ENCODE measurements around the gene ASPA. TPM values are rescaled to one million over a fixed set of nuclear protein-coding genes. Genes with fewer than 3 reads are reported as not detected.
"Not testable (repeated sequence)": the region's sequence is repeated elsewhere in the genome, so short reads cannot be mapped to it uniquely, and the experiment has no call there.

The ASPA gene
- total and polyA plus RNA-seq, 2 donors (not counting 1 experiment from before 2014, with no cell fraction given), result 1.3 to 5.4 TPM

DNA sequence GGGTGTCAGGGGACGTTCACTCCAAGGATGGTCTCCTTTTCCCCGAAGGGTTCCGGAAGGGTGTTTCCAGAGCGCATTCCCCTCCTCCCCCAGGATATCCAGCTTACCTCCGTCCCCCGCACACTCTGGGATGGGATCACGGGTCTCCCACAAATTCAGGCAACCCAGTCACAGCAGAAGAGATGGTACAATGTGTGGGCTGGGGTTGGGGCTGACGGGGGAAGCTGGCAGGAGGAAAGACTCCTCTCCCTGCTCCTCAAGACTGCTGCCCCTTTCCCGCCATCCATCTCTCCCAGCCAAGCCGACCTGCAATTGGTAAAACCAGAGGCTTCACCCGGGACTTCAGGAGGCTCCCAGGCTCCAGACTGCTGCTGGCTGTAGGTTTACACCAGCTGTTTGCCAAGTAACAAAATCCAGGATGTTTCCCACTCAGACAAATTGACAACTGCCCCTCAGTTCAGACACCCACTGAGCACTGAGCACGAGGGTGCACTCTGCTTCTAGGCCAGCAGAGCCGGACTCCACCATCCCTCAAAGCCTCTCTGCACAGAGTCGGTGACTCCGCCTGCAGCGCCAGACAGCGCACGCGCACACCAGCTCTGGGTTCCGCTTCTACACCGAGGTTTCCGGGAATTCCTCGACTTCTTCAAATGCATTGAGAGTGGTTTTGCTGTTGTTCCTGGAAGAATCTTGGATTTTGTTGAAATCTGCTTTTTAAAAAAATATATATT, 37.7 kb downstream of the ASPA start:
- DNase-seq (ENCODE audit: low read depth in 2 of 2), result peak in 1 of 2 donors; percentile 7
- Histone ChIP-seq H3K4me2 (ENCODE audit: extremely low read depth, insufficient read depth, low read length) (peak overlapping the region; percentile 59), H3K36me3 (ENCODE audit: control insufficient read depth, insufficient read depth, low read length) (no peaks in the 10 kb centered on the region), H3K9me3 (ENCODE audit: control insufficient read depth, insufficient read depth, low read depth, low read length) (no peaks in the 10 kb centered on the region), H3K79me2 (ENCODE audit: control insufficient read depth, insufficient read depth, low read length) (no peaks in the 10 kb centered on the region), H4K20me1 (ENCODE audit: control insufficient read depth, extremely low read depth, insufficient read depth, low read length) (no peaks in the 10 kb centered on the region), H3K27ac (ENCODE audit: insufficient read depth, low read length) (no peak overlapping the region), H3K4me3 (replicated peaks in 1 of 4; ENCODE audit: control extremely low read depth in 1 of 4, insufficient read depth in 1 of 4, low read depth in 3 of 4, low read length in 4 of 4) (peak overlapping the region in 2 of 4 experiments; percentile 7 to 12), H3K27me3 (ENCODE audit: control insufficient read depth, insufficient read depth, low read length) (no peaks in the 10 kb centered on the region), H3K4me1 (ENCODE audit: control insufficient read depth, extremely low read depth, insufficient read depth, low read length) (peaks cover 2% of the 10 kb centered on the region), H2AFZ (ENCODE audit: low read length) (peak overlapping the region; percentile 19), H3K9ac (ENCODE audit: insufficient read depth, low read length) (no peak overlapping the region)
- TF ChIP-seq, protein P1, sequence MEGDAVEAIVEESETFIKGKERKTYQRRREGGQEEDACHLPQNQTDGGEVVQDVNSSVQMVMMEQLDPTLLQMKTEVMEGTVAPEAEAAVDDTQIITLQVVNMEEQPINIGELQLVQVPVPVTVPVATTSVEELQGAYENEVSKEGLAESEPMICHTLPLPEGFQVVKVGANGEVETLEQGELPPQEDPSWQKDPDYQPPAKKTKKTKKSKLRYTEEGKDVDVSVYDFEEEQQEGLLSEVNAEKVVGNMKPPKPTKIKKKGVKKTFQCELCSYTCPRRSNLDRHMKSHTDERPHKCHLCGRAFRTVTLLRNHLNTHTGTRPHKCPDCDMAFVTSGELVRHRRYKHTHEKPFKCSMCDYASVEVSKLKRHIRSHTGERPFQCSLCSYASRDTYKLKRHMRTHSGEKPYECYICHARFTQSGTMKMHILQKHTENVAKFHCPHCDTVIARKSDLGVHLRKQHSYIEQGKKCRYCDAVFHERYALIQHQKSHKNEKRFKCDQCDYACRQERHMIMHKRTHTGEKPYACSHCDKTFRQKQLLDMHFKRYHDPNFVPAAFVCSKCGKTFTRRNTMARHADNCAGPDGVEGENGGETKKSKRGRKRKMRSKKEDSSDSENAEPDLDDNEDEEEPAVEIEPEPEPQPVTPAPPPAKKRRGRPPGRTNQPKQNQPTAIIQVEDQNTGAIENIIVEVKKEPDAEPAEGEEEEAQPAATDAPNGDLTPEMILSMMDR (conservative IDR thresholded peaks at IDR 0.05 in 1 of 2, IDR thresholded peaks at IDR 0.05 in 1 of 2; ENCODE audit: low read depth in 1 of 2, low read length in 2 of 2), result no peak
- TF ChIP-seq EZH2 (IDR thresholded peaks at IDR 0.05; ENCODE audit: low read length, missing control alignments), result no peak

DNA sequence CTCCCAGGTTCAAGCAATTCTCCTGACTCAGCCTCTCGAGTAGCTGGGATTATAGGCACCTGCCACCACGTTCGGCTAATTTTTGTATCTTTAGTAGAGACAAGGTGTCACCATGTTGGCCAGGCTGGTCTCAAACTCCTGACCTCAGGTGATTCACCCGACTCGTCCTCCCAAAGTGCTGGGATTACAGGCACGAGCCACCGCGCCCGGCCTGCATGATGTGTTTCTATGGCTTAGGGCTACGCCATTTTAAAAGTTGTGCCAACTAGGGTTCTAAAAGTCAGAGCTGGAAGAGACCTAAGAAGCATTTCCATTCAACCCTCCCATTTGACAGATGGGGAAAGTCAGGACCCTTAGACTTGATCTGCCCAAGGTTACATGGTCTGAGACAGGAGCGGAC, 38.4 kb downstream of the ASPA start:
- H3K4me1 ChIP-seq (ENCODE audit: control insufficient read depth, extremely low read depth, insufficient read depth, low read length); H3K36me3 ChIP-seq (ENCODE audit: control insufficient read depth, insufficient read depth, low read length); H3K27ac ChIP-seq (ENCODE audit: insufficient read depth, low read length); H3K9ac ChIP-seq (ENCODE audit: insufficient read depth, low read length); H4K20me1 ChIP-seq (ENCODE audit: control insufficient read depth, extremely low read depth, insufficient read depth, low read length); H3K27me3 ChIP-seq (ENCODE audit: control insufficient read depth, insufficient read depth, low read length); H3K4me3 ChIP-seq (replicated peaks in 1 of 4; ENCODE audit: control extremely low read depth in 1 of 4, insufficient read depth in 1 of 4, low read depth in 3 of 4, low read length in 4 of 4); H3K4me2 ChIP-seq (ENCODE audit: extremely low read depth, insufficient read depth, low read length); H2AFZ ChIP-seq (ENCODE audit: low read length); DNase-seq (ENCODE audit: low read depth in 2 of 2); H3K9me3 ChIP-seq (ENCODE audit: control insufficient read depth, insufficient read depth, low read depth, low read length); H3K79me2 ChIP-seq (ENCODE audit: control insufficient read depth, insufficient read depth, low read length): not testable (repeated sequence)

DNA sequence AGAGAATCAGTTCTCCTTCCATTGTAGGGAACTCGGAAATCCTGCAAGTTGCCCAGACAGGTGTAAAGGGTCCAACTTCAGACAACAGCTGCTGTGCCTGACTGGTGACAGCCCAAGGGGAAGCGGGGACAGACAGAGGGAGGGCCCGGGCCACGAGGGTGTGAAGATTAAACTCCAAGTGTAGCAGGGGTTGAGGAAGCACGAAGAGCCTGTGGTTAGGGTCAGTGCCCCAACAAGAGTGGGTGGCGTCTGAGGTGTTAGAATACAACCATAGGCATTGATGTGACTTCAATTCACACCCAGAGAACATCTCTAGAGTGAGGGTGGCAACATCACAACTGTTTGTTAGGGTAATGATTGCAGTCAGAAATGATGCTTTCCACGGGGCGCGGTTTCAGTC, 39.1 kb downstream of the ASPA start:
- Histone ChIP-seq H3K79me2 (ENCODE audit: control insufficient read depth, insufficient read depth, low read length) (no peaks in the 10 kb centered on the region), H3K4me2 (ENCODE audit: extremely low read depth, insufficient read depth, low read length) (no peak overlapping the region), H4K20me1 (ENCODE audit: control insufficient read depth, extremely low read depth, insufficient read depth, low read length) (no peaks in the 10 kb centered on the region), H3K27ac (ENCODE audit: insufficient read depth, low read length) (no peak overlapping the region), H3K9me3 (ENCODE audit: control insufficient read depth, insufficient read depth, low read depth, low read length) (no peaks in the 10 kb centered on the region), H2AFZ (ENCODE audit: low read length) (no peak overlapping the region), H3K9ac (ENCODE audit: insufficient read depth, low read length) (no peak overlapping the region), H3K4me1 (ENCODE audit: control insufficient read depth, extremely low read depth, insufficient read depth, low read length) (peaks cover 2% of the 10 kb centered on the region), H3K36me3 (ENCODE audit: control insufficient read depth, insufficient read depth, low read length) (no peaks in the 10 kb centered on the region), H3K27me3 (ENCODE audit: control insufficient read depth, insufficient read depth, low read length) (no peaks in the 10 kb centered on the region), H3K4me3 (replicated peaks in 1 of 4; ENCODE audit: control extremely low read depth in 1 of 4, insufficient read depth in 1 of 4, low read depth in 3 of 4, low read length in 4 of 4) (no peak overlapping the region)
- no peak for DNase-seq (ENCODE audit: low read depth in 2 of 2)
- TF ChIP-seq, protein P1 (conservative IDR thresholded peaks at IDR 0.05 in 1 of 2, IDR thresholded peaks at IDR 0.05 in 1 of 2; ENCODE audit: low read depth in 1 of 2, low read length in 2 of 2), result no peak
- no peak for TF ChIP-seq EZH2 (IDR thresholded peaks at IDR 0.05; ENCODE audit: low read length, missing control alignments)

DNA sequence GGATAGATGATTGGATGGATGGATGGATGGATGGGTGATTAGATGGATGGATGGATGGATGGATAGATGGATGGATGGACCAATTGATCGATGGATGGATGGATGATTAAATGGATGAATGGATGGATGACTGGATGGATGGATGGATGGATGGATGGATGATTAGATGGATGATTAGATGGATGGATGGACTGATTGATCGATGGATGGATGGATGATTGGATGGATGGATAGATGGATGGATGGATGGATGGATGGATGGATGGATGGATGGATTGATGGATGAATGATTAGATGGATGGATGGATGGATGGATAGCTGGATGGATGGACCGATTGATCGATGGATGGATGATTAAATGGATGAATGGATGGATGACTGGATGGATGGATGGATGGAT, 43.7 kb downstream of the ASPA start:
- H3K27ac ChIP-seq (ENCODE audit: insufficient read depth, low read length); H3K4me3 ChIP-seq (replicated peaks in 1 of 4; ENCODE audit: control extremely low read depth in 1 of 4, insufficient read depth in 1 of 4, low read depth in 3 of 4, low read length in 4 of 4); H3K9me3 ChIP-seq (ENCODE audit: control insufficient read depth, insufficient read depth, low read depth, low read length); DNase-seq (ENCODE audit: low read depth in 2 of 2); H3K4me1 ChIP-seq (ENCODE audit: control insufficient read depth, extremely low read depth, insufficient read depth, low read length); H4K20me1 ChIP-seq (ENCODE audit: control insufficient read depth, extremely low read depth, insufficient read depth, low read length); H3K27me3 ChIP-seq (ENCODE audit: control insufficient read depth, insufficient read depth, low read length); H3K36me3 ChIP-seq (ENCODE audit: control insufficient read depth, insufficient read depth, low read length); H3K9ac ChIP-seq (ENCODE audit: insufficient read depth, low read length); H2AFZ ChIP-seq (ENCODE audit: low read length); H3K79me2 ChIP-seq (ENCODE audit: control insufficient read depth, insufficient read depth, low read length); H3K4me2 ChIP-seq (ENCODE audit: extremely low read depth, insufficient read depth, low read length): not testable (repeated sequence)
